K562 (cell line): ENCODE results near the gene ELMOD2. TPM values are rescaled to one million over a fixed set of nuclear protein-coding genes. Genes with fewer than 3 reads are reported as not detected.

Experiments
- EHMT2 ChIP-seq: fragments of 450-650 bp; IDR thresholded peaks from 2 replicates; pipeline ENCODE4 v1.6.1; 2018; ENCODE audit warnings: antibody characterized with exemption
- ETV5 ChIP-seq: sonication (generic); formaldehyde crosslinking; IDR thresholded peaks from 2 replicates; pipeline ENCODE4 v1.4.0; 2020; ENCODE audit warnings: low read depth, mild to moderate bottlenecking, missing genetic modification reagents
- FOXM1 ChIP-seq, 2 experiments: fragments of 450-650 bp in 1 of 2; sonication (generic) in 1 of 2; formaldehyde crosslinking in 1 of 2; IDR thresholded peaks; 2 replicates each; pipeline versions ENCODE4 v1.6.1 to v1.9.0; 2017 to 2022; ENCODE audit warnings: low read depth in 2 of 2, mild to moderate bottlenecking in 2 of 2, missing genetic modification reagents in 1 of 2, moderate library complexity in 1 of 2
- JUN ChIP-seq, 2 experiments: sonication (generic) in 1 of 2; formaldehyde crosslinking in 1 of 2; IDR thresholded peaks; 2 replicates each; pipeline versions ENCODE4 v1.6.1 to v1.8.0; 2012 to 2022; ENCODE audit warnings: borderline replicate concordance in 2 of 2, mild to moderate bottlenecking in 2 of 2, improper control_type of control experiment in 1 of 2, low read depth in 1 of 2, low read length in 1 of 2, missing genetic modification reagents in 1 of 2
- KDM2B ChIP-seq: fragments of 250-450 bp; sonication (Bioruptor Pico); IDR thresholded peaks from 2 replicates; pipeline ENCODE4 v1.8.0; 2021; ENCODE audit warnings: mild to moderate bottlenecking, moderate library complexity
- MAZ ChIP-seq, 2 experiments: fragments of 450-650 bp in 1 of 2; sonication (generic) in 1 of 2; formaldehyde crosslinking; IDR thresholded peaks in 1 of 2; conservative IDR thresholded peaks in 1 of 2; 2 replicates each; pipeline versions ENCODE4 v1.4.0 to v1.5.0; 2020; ENCODE audit warnings: mild to moderate bottlenecking in 1 of 2, missing genetic modification reagents in 1 of 2
- MECOM ChIP-seq: fragments of 250-450 bp; sonication (Bioruptor Pico); IDR thresholded peaks from 2 replicates; pipeline ENCODE4 v1.8.0; 2022; ENCODE audit warnings: inconsistent platforms
- MXI1 ChIP-seq: IDR thresholded peaks from 2 replicates; pipeline ENCODE4 v1.6.1; 2011; ENCODE audit warnings: low read depth, mild to moderate bottlenecking, improper control_type of control experiment, low read length
- MYC ChIP-seq, 2 experiments: fragments of 250-450 bp in 1 of 2; sonication (Bioruptor Pico) in 1 of 2; IDR thresholded peaks; 2 replicates each; pipeline versions ENCODE4 v1.5.1 to v1.6.1; 2012 to 2021; ENCODE audit warnings: low read depth in 2 of 2, borderline replicate concordance in 1 of 2, improper control_type of control experiment in 1 of 2, low read length in 1 of 2, mild to moderate bottlenecking in 1 of 2, moderate library complexity in 1 of 2
- RFX7 ChIP-seq: fragments of 250-450 bp; sonication (Bioruptor Pico); IDR thresholded peaks from 2 replicates; pipeline ENCODE4 v1.5.1; 2021; ENCODE audit warnings: mild to moderate bottlenecking
- SP1 ChIP-seq: sonication (generic); formaldehyde crosslinking; IDR thresholded peaks from 2 replicates; pipeline ENCODE4 v1.8.1; 2022; ENCODE audit warnings: mild to moderate bottlenecking, missing genetic modification reagents
- TBP ChIP-seq: optimal IDR thresholded peaks from 2 replicates; pipeline ENCODE3; 2011; ENCODE audit warnings: low read depth, low read length, improper control_type of control experiment
- XRCC5 ChIP-seq: fragments of 200-400 bp; formaldehyde crosslinking; IDR thresholded peaks from 2 replicates; pipeline ENCODE4 v1.6.1; 2017; ENCODE audit warnings: low read depth, mild to moderate bottlenecking, low read length
- ZNF436 ChIP-seq: fragments of 250-450, 450-650 bp; sonication (Bioruptor Pico); formaldehyde crosslinking; IDR thresholded peaks from 2 replicates; pipeline ENCODE4 v1.7.0; 2020; ENCODE audit warnings: mild to moderate bottlenecking
- polyA plus RNA-seq, 8 experiments: library from polyadenylated mRNA; depleted of rRNA in 4 of 8; stranded (reverse) in 5 of 8; unstranded in 3 of 8; fragments of >200 nt; fragmentation: Nextera tagmentation in 2 of 8; fragmentation: Illumina TruSeq in 1 of 8; extraction: Ambion mirVana in 2 of 8; extraction: Trizol in 1 of 8; gene quantifications; 2 replicates each; pipeline versions ENCODE4 v1.2.1 to v1.2.3, GENCODE V29; 2011 to 2014; ENCODE audit warnings: inconsistent platforms in 1 of 8, missing spikeins in 1 of 8
- total RNA-seq, 7 experiments: library from RNA; depleted of rRNA in 6 of 7; stranded (reverse); fragments of >200 nt in 6 of 7; fragmentation: Illumina TruSeq in 2 of 7; extraction: Trizol in 2 of 7; gene quantifications; 2 replicates each; pipeline versions ENCODE4 v1.2.1 to v1.2.3, GENCODE V29; 2011 to 2021; ENCODE audit warnings: low replicate concordance in 1 of 7
- TF ChIP-seq, protein P1 (sequence below): IDR thresholded peaks from 3 replicates; pipeline ENCODE4 v1.6.1; 2011; ENCODE audit warnings: borderline replicate concordance, mild to moderate bottlenecking, moderate library complexity; ENCODE audit not compliant: insufficient read length; ENCODE audit errors: extremely low read depth
- TF ChIP-seq, protein P2 (sequence below): fragments of 150-350 bp; IDR thresholded peaks from 2 replicates; pipeline ENCODE4 v1.6.1; 2014; ENCODE audit warnings: low read depth, mild to moderate bottlenecking, low read length, borderline replicate concordance
- TF ChIP-seq, protein P3 (sequence below): IDR thresholded peaks from 2 replicates; pipeline ENCODE4 v1.6.1; 2014; ENCODE audit warnings: antibody characterized with exemption

ELMOD2 gene
- total and polyA plus RNA-seq, 9 of the 15 experiments (the other 6 are each of a cell fraction or from before 2014, with no cell fraction given), result 11.0 to 23.3 (median 14.3) TPM

DNA sequence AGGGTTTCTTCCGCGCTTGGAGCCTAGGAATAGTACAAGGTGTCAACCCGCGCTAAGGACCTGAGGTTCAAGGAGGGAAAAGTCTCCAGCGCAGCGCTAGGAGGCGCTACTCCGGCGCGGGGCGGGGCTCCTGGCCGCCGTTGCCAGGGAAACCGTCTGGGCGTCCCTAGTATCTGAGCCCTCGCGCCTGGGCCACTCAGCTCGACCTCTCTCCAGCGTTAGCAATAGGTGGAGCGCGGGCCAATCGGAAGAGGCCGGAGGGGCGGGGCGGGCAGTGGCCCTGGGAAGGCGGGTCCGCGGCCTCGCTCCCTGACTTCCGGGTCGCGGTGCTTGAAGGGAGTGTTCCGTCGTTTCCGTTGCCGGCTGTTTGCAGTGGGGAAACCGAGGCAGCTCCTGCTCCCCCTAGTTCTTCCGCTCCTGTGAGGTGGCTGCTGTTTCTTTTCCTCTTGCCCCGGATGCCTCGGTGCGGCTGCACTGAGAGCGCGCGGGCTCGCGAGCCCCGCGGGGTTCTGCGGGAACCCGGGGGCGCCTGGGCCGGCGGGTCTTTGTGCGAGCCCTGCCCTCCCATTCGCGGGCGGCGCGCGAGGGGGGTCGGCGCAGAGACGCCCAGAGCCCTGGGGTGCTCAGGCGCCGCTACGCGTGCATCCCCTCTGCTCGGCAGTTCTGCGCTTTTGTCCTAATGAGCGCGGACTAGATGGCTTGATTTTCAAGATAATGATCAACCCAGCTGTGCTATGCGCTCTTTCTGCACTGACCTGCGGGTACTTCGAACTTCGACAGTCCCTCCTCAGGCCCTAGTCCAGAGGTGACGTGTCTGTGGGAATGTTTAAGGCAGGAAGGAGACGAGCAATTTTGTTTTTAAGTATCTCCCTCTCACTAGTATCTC is at the start of gene ELMOD2 (continued):
- TF ChIP-seq TBP (peak; percentile 66), FOXM1 (IDR thresholded peaks at IDR 0.05; ENCODE audit: low read depth) (0 out of 2 replicates have a peak, but pooled peaks have one; percentile 15), FOXM1 (CRISPR knock-in tag; IDR thresholded peaks at IDR 0.05; ENCODE audit: low read depth) (no peak), MECOM (no peak), MYC (IDR thresholded peaks at IDR 0.05; ENCODE audit: low read depth, low read length) (no peak; the same call in 1 of the 2 replicates), MYC (CRISPR knock-in tag; IDR thresholded peaks at IDR 0.05; ENCODE audit: borderline replicate concordance, low read depth) (no peak), SP1 (CRISPR knock-in tag) (peak; percentile 95), JUN (IDR thresholded peaks at IDR 0.05; ENCODE audit: borderline replicate concordance, low read depth, low read length) (peak; percentile 32; the same call in 1 of the 2 replicates), JUN (CRISPR knock-in tag; IDR thresholded peaks at IDR 0.05; ENCODE audit: borderline replicate concordance) (no peak), EHMT2 (no peak), ZNF436 (no peak), MXI1 (peak; percentile 83), RFX7 (no peak), XRCC5 (peak; percentile 89), KDM2B (CRISPR knock-in tag) (0 out of 2 replicates have a peak, but pooled peaks have one; percentile 10), MAZ (CRISPR knock-in tag; conservative IDR thresholded peaks at IDR 0.05 in 1 of 2, IDR thresholded peaks at IDR 0.05 in 1 of 2) (peak; percentile 86 to 98), ETV5 (CRISPR knock-in tag) (0 out of 2 replicates have a peak, but pooled peaks have one; percentile 39)
- TF ChIP-seq, protein P1, sequence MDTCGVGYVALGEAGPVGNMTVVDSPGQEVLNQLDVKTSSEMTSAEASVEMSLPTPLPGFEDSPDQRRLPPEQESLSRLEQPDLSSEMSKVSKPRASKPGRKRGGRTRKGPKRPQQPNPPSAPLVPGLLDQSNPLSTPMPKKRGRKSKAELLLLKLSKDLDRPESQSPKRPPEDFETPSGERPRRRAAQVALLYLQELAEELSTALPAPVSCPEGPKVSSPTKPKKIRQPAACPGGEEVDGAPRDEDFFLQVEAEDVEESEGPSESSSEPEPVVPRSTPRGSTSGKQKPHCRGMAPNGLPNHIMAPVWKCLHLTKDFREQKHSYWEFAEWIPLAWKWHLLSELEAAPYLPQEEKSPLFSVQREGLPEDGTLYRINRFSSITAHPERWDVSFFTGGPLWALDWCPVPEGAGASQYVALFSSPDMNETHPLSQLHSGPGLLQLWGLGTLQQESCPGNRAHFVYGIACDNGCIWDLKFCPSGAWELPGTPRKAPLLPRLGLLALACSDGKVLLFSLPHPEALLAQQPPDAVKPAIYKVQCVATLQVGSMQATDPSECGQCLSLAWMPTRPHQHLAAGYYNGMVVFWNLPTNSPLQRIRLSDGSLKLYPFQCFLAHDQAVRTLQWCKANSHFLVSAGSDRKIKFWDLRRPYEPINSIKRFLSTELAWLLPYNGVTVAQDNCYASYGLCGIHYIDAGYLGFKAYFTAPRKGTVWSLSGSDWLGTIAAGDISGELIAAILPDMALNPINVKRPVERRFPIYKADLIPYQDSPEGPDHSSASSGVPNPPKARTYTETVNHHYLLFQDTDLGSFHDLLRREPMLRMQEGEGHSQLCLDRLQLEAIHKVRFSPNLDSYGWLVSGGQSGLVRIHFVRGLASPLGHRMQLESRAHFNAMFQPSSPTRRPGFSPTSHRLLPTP, result no peak
- TF ChIP-seq, protein P2, sequence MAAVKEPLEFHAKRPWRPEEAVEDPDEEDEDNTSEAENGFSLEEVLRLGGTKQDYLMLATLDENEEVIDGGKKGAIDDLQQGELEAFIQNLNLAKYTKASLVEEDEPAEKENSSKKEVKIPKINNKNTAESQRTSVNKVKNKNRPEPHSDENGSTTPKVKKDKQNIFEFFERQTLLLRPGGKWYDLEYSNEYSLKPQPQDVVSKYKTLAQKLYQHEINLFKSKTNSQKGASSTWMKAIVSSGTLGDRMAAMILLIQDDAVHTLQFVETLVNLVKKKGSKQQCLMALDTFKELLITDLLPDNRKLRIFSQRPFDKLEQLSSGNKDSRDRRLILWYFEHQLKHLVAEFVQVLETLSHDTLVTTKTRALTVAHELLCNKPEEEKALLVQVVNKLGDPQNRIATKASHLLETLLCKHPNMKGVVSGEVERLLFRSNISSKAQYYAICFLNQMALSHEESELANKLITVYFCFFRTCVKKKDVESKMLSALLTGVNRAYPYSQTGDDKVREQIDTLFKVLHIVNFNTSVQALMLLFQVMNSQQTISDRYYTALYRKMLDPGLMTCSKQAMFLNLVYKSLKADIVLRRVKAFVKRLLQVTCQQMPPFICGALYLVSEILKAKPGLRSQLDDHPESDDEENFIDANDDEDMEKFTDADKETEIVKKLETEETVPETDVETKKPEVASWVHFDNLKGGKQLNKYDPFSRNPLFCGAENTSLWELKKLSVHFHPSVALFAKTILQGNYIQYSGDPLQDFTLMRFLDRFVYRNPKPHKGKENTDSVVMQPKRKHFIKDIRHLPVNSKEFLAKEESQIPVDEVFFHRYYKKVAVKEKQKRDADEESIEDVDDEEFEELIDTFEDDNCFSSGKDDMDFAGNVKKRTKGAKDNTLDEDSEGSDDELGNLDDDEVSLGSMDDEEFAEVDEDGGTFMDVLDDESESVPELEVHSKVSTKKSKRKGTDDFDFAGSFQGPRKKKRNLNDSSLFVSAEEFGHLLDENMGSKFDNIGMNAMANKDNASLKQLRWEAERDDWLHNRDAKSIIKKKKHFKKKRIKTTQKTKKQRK, result no peak
- TF ChIP-seq, protein P3, sequence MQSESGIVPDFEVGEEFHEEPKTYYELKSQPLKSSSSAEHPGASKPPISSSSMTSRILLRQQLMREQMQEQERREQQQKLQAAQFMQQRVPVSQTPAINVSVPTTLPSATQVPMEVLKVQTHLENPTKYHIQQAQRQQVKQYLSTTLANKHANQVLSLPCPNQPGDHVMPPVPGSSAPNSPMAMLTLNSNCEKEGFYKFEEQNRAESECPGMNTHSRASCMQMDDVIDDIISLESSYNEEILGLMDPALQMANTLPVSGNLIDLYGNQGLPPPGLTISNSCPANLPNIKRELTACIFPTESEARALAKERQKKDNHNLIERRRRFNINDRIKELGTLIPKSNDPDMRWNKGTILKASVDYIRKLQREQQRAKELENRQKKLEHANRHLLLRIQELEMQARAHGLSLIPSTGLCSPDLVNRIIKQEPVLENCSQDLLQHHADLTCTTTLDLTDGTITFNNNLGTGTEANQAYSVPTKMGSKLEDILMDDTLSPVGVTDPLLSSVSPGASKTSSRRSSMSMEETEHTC, result no peak
